Hepatocyte (in vitro differentiated cells): ENCODE data around the gene DLX5.

Experiments
- EZH2 ChIP-seq: fragments of 200-600 bp; sonication (generic); IDR thresholded peaks from 2 replicates; pipeline ENCODE4 v1.6.1; 2016; ENCODE audit warnings: antibody characterized with exemption, mild to moderate bottlenecking, borderline replicate concordance
- EZH2phosphoT487 ChIP-seq: fragments of 200-600 bp; sonication (generic); IDR thresholded peaks from one replicate; pipeline ENCODE4 v1.6.1; 2018; ENCODE audit warnings: antibody characterized with exemption, mild to moderate bottlenecking, low read depth, moderate library complexity; ENCODE audit not compliant: unreplicated experiment, severe bottlenecking
- TF ChIP-seq, protein P1 (sequence below): fragments of 200-600 bp; sonication (generic); IDR thresholded peaks from 2 replicates; pipeline ENCODE4 v1.5.1; 2016; ENCODE audit warnings: antibody characterized with exemption, mild to moderate bottlenecking; ENCODE audit not compliant: poor library complexity

DNA sequence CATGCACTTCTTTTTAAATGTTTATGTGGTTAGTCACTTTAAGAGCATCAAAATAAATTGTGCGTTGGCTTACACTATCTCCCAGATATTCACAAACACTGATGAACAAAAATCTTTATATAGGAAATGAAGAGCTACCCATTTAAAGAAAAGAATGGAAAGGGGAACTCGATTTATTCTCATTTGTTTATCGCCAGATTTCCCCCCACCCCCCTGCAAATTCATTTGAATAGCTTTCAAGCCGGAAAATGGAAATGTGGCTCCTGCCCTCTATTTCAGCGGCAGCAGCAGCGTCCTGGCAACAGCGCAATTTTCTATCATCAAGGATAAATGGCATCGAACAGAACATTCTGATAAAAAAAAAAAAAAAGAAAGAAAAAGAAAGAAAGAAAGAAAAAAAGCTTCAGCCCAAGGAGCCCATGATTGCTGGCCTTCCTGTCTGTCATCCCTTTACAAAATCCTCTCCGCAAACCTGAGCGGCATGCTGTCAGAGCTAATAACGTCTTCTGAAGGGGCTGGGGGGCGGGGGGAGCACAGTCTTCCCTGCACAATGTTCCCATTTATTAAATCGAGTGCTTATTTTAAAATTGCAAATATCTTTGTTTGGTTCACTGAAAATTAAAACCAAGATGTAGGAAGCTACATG is 33.0 kb downstream of the DLX5 start:
- TF ChIP-seq, protein P1, sequence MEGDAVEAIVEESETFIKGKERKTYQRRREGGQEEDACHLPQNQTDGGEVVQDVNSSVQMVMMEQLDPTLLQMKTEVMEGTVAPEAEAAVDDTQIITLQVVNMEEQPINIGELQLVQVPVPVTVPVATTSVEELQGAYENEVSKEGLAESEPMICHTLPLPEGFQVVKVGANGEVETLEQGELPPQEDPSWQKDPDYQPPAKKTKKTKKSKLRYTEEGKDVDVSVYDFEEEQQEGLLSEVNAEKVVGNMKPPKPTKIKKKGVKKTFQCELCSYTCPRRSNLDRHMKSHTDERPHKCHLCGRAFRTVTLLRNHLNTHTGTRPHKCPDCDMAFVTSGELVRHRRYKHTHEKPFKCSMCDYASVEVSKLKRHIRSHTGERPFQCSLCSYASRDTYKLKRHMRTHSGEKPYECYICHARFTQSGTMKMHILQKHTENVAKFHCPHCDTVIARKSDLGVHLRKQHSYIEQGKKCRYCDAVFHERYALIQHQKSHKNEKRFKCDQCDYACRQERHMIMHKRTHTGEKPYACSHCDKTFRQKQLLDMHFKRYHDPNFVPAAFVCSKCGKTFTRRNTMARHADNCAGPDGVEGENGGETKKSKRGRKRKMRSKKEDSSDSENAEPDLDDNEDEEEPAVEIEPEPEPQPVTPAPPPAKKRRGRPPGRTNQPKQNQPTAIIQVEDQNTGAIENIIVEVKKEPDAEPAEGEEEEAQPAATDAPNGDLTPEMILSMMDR, result no peak
- TF ChIP-seq EZH2 (no peak), EZH2phosphoT487 (no peak)
